Urinary bladder (tissue), 2 donors: Measurements from ENCODE around the gene TAGLN3. TPM values are rescaled to one million over a fixed set of nuclear protein-coding genes. Genes with fewer than 3 reads are reported as not detected.

Source experiments
- polyA plus RNA-seq: library from polyadenylated mRNA; stranded (reverse); fragments of 200-250 nt; gene quantifications from one replicate; pipeline ENCODE4 v1.2.3, GENCODE V29; 2013
- total RNA-seq: library from RNA; depleted of rRNA; stranded (reverse); fragments of >200 nt; gene quantifications from one replicate; pipeline ENCODE4 v1.2.3, GENCODE V29; 2014
- donor health status: healthy.

The TAGLN3 gene
- total and polyA plus RNA-seq, 2 donors: 1.8 to 3.1 TPM

Other genes starting within 250 kb of the TAGLN3 start
- gene PHLDB2, start 139.7 kb upstream of the TAGLN3 start, total RNA-seq: 173 TPM
- 58.1 TPM for gene PHLDB2, start 139.7 kb upstream of the TAGLN3 start, polyA plus RNA-seq
- 62.3 TPM for gene ABHD10, start 19.9 kb upstream of the TAGLN3 start, total RNA-seq
- 23.3 TPM for gene ABHD10, start 19.9 kb upstream of the TAGLN3 start, polyA plus RNA-seq
- not detected for gene TMPRSS7, start 35.8 kb downstream of the TAGLN3 start, total RNA-seq
- not detected for gene TMPRSS7, start 35.8 kb downstream of the TAGLN3 start, polyA plus RNA-seq
- 7.5 TPM for gene C3orf52, start 87.5 kb downstream of the TAGLN3 start, total RNA-seq
- gene C3orf52, start 87.5 kb downstream of the TAGLN3 start, polyA plus RNA-seq: 2.6 TPM
- gene GCSAM, start 134.3 kb downstream of the TAGLN3 start, total RNA-seq: 1.7 TPM
- 0.43 TPM for gene GCSAM, start 134.3 kb downstream of the TAGLN3 start, polyA plus RNA-seq